HS-5 (cell line): Measurements from ENCODE around the gene EHD2.

Source experiments
- DNase-seq: peaks from one replicate; pipeline ENCODE4 v3.0.0-alpha.2; 2012; ENCODE audit warnings: low read depth

The EHD2 gene

GRCh38 chr19:47691090-47691489 is 22.1 kb upstream of the EHD2 start:
- no peak for DNase-seq

DNA sequence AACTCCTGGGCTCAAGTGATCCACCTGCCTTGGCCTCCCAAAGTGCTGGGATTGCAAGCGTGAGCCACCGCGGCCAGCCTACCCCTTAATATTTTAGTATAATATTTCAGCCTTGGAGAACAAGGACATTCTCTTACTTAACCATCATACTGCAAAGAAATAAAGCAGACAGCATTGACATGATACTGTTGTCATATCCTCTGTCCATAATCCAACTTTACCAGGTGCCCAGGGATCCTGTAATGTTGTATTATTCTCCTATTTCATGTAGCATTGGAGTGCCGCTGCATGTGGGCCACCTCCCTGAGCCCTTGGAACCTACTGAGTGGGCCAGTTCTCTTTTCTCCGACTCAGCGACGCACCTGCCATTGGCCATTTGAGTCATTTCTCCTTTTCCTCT is 21.4 kb upstream of the EHD2 start:
- DNase-seq, result no peak

DNA sequence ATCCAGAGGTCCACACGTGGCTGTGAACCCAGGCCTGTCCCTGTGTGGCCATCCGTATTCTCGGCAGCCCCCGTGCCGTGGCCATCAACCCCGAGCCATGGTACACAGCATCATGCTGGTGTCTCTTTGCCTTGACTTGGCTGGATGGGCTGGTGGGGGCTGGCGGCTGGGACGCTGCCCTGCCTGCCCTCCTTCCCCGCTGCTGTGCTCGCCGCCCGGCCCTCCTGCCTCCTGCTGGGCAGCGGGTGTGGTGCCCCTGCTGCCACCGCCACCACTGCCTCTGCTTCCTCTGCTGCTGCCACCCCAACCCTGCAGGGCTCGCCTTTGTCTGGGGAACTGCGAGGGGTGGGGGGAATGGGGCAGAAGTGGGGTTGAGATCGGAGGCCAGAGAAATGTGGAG is 19.7 kb upstream of the EHD2 start:
- DNase-seq, result no peak

- no peak for DNase-seq
Observed at GRCh38 chr19:47693903-47694302, 19.3 kb upstream of the EHD2 start.

DNA sequence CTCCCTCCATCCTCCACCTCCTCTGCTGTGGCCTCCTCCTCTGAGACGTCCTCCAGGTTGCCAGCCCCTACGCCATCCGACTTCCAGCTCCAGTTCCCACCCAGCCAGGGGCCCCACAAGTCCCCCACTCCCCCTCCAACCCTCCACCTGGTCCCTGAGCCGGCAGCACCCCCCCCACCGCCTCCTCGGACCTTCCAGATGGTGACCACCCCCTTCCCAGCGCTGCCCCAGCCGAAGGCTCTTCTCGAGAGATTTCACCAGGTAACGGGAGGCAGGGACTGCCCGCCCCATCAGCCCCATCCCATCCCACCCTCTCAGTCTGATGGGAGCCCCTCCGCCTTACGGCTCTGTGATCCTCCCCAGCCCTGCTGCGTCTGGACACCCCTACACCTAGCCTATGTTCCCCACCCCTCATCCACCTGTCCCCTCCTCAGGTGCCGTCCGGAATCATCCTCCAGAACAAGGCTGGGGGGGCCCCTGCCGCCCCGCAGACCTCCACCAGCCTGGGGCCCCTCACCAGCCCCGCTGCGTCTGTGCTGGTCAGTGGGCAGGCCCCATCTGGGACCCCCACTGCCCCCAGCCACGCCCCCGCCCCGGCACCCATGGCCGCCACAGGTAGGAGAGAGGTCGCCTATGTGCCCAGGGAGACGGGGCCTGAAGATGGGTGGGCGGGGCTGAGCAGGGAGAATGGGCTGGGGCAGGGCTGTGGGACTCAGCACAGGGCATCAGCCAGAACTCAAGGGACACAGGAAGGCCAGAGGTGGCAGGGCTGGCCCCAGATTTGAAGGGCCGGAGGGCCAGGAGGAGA is 18.6 kb upstream of the EHD2 start:
- DNase-seq, result no peak

- no peak for DNase-seq
Observed at GRCh38 chr19:47695533-47696262, 17.5 kb upstream of the EHD2 start.

DNA sequence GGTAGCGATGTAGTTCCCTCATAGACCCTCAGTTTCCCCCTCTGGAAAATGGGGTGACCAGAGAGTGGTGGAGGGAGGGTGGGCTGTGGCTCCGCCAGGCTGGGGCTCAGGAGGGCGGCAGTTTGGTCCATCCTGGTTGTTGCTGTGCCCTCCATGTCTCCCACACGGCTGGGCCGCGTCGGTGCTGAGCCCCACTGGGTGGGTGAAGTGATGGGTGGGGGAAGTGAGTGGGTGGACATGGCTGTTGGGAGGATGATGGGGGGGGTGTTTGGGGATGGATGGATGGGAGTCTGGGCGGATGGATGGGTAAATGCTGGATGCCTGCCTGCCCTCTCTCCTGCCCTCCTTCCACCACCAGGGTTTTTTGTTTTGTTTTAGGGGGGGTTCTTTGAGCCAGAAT is 16.6 kb upstream of the EHD2 start:
- DNase-seq, result no peak

- no peak for DNase-seq
Observed at GRCh38 chr19:47697863-47698609, 15.2 kb upstream of the EHD2 start.

DNA sequence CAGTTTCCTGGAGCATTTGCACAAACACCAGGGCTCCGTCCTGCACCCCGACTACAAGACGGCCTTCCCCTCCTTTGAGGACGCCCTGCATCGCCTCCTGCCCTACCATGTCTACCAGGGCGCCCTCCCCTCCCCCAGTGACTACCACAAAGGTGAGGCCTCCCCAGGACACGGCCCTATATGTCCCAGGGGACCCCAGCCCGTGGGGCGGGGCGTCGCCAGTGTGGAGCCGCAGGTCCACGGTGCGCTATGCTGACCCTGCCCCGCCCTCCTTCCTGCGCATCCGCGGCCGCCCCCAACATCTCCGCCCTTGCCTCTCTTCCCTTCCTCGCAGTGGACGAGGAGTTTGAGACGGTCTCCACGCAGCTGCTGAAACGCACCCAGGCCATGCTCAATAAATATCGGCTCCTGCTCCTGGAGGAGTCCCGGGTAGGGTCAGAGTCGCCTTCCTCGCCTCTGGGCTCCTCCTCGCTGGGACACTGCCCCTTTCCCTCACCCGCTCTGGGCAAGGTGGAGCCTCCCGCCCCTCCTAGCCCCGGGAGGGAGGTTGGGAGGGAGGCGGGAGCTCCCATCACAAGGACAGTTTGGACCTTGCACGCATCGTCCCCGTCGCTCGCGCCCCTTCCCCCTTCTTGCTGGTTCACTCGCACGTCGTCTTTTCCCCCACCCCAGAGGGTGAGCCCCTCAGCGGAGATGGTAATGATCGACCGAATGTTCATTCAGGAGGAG is 14.4 kb upstream of the EHD2 start:
- no peak for DNase-seq

- DNase-seq, result no peak
Observed at GRCh38 chr19:47699360-47699917, 13.8 kb upstream of the EHD2 start.

GRCh38 chr19:47700934-47701716 is 12.1 kb upstream of the EHD2 start:
- no peak for DNase-seq

DNA sequence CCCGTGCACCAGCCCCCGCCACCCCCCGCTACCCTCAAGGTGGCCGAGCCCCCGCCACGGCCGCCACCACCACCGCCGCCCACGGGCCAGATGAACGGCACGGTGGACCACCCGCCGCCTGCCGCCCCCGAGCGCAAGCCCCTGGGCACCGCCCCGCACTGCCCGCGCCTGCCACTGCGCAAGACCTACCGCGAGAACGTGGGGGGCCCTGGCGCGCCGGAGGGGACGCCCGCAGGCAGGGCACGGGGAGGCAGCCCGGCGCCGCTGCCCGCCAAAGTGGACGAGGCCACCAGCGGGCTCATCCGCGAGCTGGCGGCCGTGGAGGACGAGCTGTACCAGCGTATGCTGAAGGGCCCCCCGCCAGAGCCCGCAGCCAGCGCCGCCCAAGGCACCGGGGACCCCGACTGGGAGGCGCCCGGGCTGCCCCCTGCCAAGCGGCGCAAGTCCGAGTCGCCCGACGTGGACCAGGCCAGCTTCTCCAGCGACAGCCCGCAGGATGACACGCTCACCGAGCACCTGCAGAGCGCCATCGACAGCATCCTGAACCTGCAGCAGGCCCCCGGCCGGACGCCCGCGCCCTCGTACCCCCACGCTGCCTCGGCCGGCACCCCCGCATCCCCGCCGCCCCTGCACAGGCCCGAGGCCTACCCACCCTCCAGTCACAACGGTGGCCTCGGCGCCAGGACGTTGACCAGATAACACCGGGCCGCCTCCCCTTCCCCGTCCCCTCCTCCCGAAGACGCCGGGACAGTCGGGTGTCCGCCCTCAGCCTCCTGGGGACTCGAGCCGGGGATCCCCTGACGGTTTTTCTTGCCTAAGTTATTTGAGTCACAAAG is 11.3 kb upstream of the EHD2 start:
- DNase-seq, result no peak

- no peak for DNase-seq
Observed at GRCh38 chr19:47702671-47703070, 10.6 kb upstream of the EHD2 start.

DNA sequence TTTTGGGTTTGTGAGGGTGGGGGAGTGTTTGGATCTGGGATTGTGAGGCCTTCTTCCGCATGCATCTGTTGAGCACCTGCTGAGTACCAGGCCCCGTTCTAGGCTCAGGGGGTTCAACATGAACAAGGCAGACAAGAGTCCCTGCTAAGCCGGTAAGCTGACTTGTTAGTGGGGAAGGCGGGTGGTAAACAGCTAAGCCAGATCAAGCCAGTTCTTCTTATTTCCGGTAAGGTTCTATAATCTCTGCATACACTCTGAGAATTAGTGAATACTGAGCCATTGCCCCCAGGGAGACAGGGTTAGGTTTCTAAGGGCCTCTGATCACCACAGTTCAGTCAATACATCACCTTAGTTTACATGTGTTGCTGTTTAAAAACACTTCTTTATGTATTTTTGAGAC is 9.9 kb upstream of the EHD2 start:
- DNase-seq, result no peak

GRCh38 chr19:47704024-47704423 is 9.2 kb upstream of the EHD2 start:
- DNase-seq, result no peak

- no peak for DNase-seq
Observed at GRCh38 chr19:47704656-47705055, 8.6 kb upstream of the EHD2 start.

DNA sequence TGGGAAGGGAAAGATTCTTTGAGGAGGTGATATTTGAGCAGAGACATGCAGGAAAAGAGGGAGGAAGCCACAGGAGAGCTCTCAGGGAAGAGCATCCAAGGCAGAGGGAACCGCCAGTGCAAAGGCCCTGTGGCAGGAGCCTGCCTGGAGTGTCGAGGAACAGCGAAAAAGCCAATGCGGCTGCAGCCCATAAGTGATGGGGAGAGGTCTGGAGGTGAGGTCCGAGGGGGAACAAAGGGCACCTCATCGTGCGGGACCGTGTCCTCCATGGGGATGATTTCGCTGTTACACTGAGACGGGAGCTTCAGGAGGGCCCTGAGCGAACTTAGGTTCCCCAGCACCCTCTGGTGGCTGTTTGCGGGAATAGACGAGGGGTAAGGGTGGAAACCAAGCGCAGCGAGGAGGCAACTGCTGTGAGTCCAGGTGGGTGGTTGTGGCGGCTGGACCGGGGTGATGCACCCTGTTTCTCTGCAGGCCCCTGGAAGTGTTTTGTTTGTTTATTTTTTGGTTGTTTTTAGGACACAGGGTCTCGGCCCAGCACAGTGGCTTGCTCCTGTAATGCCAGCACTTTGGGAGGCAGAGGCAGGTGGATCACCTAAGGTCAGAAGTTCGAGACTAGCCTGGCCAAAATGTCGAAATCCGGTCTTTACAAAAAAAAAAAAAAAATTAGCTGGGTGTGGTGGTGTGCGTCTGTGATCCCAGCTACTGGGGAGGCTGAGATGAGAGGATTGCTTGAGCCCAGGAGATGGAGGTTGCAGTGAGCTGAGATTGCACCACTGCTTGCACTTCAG is 5.9 kb upstream of the EHD2 start:
- no peak for DNase-seq

DNA sequence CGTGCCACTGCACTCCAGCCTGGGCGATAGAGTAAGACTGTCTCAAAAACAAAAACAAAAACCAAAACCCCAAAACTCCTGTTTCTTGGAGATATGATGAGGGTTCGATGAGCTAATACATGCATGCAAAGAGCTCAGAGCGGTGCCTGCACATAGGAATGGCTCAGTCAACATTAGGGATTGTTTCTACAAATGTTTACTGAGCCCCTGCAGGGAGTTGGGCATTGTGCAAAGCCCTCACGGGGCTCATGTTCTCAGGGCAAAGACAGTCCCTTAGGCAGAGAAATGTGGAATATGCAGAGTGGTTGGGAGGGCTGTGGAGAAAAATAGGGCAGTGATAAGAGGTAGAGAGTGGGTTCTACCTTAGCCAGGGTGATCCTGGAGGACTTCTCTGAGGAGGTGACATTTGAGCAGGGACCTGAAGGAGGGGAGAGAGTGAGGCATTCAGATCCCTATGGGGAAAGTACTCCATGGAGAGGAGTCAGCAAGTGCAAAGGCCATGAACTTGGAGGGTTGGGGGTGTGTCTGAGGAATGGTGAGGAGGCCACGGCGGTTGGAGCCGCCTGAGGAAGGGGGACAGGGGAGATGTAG is 1.5 kb upstream of the EHD2 start:
- no peak for DNase-seq

DNA sequence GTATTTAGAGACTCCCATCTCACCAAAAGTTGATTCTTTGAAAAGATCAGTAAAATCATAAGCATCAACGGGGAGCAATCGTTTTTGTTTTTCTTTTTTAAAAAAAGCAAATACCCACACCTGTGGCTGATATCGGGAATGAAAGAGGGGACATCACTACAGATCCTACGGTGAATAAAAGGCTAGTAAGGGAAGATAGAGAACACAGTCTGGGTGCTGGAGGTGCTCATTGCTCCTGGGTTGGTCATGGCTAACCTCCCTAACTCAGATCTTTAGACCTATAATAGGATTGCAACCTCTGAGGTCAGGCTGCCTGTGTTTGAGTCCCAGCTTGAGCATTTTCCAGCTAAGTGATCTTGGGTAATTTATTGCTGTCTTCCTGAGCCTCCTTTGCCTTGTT is 1.1 kb downstream of the EHD2 start:
- DNase-seq, result no peak
